ENCODE measurements around the gene WDR86. TPM values are rescaled to one million over a fixed set of nuclear protein-coding genes. Genes with fewer than 3 reads are reported as not detected.

WDR86 gene
- total RNA-seq, 1 donor from 2014 or later, result 70.5 TPM

DNA sequence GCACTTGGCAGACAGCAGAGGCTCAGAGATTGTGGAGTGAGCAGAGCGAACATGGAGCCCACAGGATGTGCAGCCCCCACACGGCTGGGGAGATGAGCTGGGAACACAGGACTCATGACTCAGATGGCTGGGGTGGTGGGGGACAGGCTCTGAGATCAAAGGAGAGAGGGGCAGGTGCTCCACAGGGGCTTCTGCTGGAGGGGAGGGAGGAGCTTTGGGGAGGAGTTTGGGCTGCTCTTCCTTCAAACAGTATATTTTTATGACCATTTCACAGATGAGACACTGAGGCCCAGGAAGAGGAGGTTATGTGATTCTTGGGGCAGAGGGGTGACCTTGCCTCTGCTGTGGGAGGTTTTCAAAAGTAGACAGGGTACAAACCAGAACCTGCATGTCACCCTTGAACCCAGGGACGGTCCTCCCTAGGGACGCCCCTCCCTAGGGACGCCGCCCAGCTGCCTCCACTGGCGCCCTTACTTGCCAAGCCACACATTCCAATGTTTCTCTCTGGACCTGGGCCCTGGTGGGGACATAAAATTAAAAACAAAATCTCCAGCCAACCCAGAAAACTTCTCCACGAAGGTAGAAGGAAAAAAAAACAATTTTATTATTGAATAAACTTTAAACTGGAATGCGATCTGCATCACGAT, 31.1 kb upstream of the WDR86 start:
- no peak overlapping the region for H3K27ac Mint-ChIP-seq (ENCODE audit: unreplicated experiment)
- H3K36me3 Mint-ChIP-seq (ENCODE audit: unreplicated experiment), result peaks cover 8% of the 10 kb centered on the region
- peaks cover 2% of the 10 kb centered on the region for H3K4me1 Mint-ChIP-seq (ENCODE audit: low read depth, unreplicated experiment)
- peaks cover 3% of the 10 kb centered on the region for H3K9me3 Mint-ChIP-seq (ENCODE audit: unreplicated experiment)
- H3K27me3 Mint-ChIP-seq (ENCODE audit: unreplicated experiment), result no peaks in the 10 kb centered on the region
- TF ChIP-seq, protein P1, sequence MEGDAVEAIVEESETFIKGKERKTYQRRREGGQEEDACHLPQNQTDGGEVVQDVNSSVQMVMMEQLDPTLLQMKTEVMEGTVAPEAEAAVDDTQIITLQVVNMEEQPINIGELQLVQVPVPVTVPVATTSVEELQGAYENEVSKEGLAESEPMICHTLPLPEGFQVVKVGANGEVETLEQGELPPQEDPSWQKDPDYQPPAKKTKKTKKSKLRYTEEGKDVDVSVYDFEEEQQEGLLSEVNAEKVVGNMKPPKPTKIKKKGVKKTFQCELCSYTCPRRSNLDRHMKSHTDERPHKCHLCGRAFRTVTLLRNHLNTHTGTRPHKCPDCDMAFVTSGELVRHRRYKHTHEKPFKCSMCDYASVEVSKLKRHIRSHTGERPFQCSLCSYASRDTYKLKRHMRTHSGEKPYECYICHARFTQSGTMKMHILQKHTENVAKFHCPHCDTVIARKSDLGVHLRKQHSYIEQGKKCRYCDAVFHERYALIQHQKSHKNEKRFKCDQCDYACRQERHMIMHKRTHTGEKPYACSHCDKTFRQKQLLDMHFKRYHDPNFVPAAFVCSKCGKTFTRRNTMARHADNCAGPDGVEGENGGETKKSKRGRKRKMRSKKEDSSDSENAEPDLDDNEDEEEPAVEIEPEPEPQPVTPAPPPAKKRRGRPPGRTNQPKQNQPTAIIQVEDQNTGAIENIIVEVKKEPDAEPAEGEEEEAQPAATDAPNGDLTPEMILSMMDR (IDR thresholded peaks at IDR 0.05; ENCODE audit: partially characterized antibody, unreplicated experiment), result no peak
- no peak for DNase-seq
- H3K4me3 Mint-ChIP-seq (ENCODE audit: unreplicated experiment), result no peak overlapping the region

DNA sequence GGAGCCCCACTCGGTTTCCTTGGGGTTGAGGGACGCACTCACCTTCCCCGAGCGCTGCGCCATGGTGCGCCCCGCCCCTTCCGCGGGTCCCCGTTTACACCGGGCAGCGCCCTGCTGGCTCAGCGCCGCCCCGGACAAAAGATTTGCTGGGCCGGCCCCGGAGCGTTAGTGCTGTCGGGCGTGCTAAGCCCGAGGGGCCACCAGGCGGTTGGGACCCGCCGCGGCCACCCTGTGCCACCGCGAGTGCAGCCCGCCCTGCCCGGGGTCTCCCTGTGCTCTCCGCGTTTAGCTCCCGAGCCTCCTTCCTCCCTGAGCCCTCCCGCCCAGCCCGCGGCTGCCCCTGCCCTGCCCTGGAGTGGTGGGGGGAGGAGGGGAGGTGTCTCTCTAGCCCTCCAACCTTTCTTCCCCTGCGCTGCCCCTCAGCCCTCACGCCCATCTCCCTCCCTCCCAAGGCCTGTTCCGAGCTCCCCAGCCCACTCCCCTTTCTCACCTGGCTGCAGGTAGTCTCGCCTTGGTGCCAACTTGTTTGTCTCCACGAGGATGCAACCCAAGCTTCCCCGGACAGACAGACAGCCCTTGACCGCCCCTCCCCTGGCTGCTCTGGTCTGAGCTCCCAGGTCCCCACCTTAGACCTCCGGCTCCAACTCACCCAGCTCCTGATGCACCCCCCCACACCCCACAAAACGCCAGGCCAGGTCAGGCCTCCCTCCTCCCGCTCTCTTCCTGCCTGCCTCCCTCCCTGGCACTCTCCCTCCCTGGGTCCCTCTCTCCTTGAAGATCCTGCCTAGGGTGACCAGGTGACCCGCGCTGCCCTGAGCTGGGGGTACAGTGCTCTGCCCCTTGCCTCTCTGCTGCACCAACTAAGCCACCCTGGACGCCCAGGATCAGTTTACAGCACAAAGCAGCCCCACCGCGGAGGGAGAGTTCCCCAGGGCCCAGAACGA, 30.3 kb upstream of the WDR86 start, which contains the start of gene CRYGN:
Gene CRYGN (minus strand): TSS at position 287 of the 944 bp plus-strand sequence. CDS start 224 bp downstream, at position 63.
- Mint-ChIP-seq H3K4me3 (ENCODE audit: unreplicated experiment) (peak within 1 kb of the TSS; percentile 67), H3K36me3 (ENCODE audit: unreplicated experiment) (peaks cover 8% of the 10 kb centered on the region), H3K4me1 (ENCODE audit: low read depth, unreplicated experiment) (peaks cover 2% of the 10 kb centered on the region), H3K27me3 (ENCODE audit: unreplicated experiment) (no peaks in the 10 kb centered on the region), H3K9me3 (ENCODE audit: unreplicated experiment) (peaks cover 3% of the 10 kb centered on the region), H3K27ac (ENCODE audit: unreplicated experiment) (no peak within 1 kb of the TSS)
- TF ChIP-seq, protein P1 (IDR thresholded peaks at IDR 0.05; ENCODE audit: partially characterized antibody, unreplicated experiment), result no peak
- peak; percentile 45 for DNase-seq

DNA sequence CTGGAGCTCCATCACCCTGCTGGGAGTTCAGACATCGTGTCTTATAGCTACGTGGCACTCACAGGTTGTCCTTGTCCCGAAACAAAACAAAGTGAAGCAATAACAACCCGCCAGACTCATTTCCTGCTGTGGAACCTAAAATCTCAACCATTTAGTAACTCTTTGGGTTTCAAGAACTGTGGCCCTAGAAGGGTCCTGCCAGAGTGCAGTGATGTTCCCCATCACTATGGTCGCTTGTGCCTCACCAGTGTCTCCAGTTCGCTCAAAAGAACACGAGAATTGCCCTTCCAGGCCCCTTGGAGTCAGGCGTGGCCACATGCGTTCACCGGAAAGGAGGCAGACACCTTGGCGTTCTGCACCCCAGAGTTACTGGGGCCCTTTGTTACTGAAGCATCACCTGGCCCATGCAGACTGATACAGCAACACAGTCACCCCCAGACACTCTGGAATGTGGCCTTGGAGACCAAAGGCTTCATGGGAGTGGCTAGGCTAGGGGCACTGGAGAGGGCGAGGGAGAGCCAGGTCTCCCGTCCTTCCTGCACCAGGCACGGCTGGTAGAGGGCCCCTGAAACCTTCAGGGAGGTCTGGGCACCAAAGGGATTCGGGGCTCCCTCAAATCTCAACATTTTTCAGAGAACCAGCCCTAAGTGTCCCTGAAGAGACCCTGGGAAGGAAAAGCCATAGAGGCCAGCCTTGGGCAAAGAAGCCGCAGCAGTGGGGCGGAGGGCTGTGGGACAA, 29.2 kb upstream of the WDR86 start:
- Mint-ChIP-seq H3K4me1 (ENCODE audit: low read depth, unreplicated experiment) (peaks cover 2% of the 10 kb centered on the region), H3K36me3 (ENCODE audit: unreplicated experiment) (peaks cover 8% of the 10 kb centered on the region), H3K4me3 (ENCODE audit: unreplicated experiment) (peak overlapping the region; percentile 38), H3K27me3 (ENCODE audit: unreplicated experiment) (no peaks in the 10 kb centered on the region), H3K9me3 (ENCODE audit: unreplicated experiment) (peaks cover 3% of the 10 kb centered on the region), H3K27ac (ENCODE audit: unreplicated experiment) (no peak overlapping the region)
- no peak for DNase-seq
- TF ChIP-seq, protein P1 (IDR thresholded peaks at IDR 0.05; ENCODE audit: partially characterized antibody, unreplicated experiment), result no peak

DNA sequence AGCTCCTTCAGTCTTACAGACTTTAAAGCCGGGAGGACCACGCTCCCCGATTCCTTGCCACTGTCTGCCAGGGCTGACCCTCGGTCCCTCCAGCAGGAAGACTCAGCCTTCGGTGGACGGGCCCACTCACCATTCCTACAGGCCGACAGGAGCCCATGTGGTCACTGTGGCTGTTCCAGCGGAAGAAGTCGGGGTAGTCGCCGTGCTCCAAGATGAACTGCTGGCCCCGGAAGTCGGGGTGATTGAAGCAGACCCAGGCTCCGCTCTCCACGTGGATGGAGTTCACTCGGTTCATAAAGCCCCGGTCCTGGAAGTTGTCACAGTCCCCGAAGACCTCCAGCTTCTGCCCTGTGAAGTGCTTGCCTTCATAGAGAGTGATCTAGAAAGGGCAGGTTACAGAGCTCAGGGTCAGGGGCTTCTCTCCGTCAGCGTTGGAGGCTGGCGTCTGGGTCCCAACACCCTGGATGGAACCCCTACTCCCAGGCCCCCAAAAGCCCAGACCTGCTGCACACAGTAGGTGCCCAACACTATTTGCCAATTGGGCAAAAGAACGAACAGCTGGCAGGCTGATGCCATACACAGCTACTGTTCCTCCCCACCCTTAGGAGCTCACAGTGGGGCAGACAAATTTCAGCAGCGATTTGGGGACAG, 28.2 kb upstream of the WDR86 start:
- Mint-ChIP-seq H3K9me3 (ENCODE audit: unreplicated experiment) (peaks cover 3% of the 10 kb centered on the region), H3K27me3 (ENCODE audit: unreplicated experiment) (no peaks in the 10 kb centered on the region), H3K27ac (ENCODE audit: unreplicated experiment) (no peak overlapping the region), H3K4me3 (ENCODE audit: unreplicated experiment) (no peak overlapping the region), H3K4me1 (ENCODE audit: low read depth, unreplicated experiment) (peaks cover 2% of the 10 kb centered on the region), H3K36me3 (ENCODE audit: unreplicated experiment) (peaks cover 4% of the 10 kb centered on the region)
- TF ChIP-seq, protein P1 (IDR thresholded peaks at IDR 0.05; ENCODE audit: partially characterized antibody, unreplicated experiment), result no peak
- no peak for DNase-seq

Measured in glutamatergic neuron (in vitro differentiated cells).